HCT116 (cell line): ENCODE data around the gene SPRR2G. TPM values are rescaled to one million over a fixed set of nuclear protein-coding genes. Genes with fewer than 3 reads are reported as not detected.

Experiments used
- ATAC-seq: fragments of 200-7000 bp; cut with Tn5 transposase; 2 replicates; pipeline ENCODE4 v1.9.1; 2020; ENCODE audit warnings: mild to moderate bottlenecking, moderate library complexity
- BruUV-seq: library from RNA; stranded (reverse); fragments of 400-500 nt; replicated peaks from 2 replicates; lab custom pipeline; 2021; lab: Mats Ljungman, UMichigan
- CTCF ChIA-PET: fragments of 300-600 bp; sonication (Branson Sonifier 250); formaldehyde crosslinking; loops from one replicate; lab custom pipeline; 2021; ENCODE audit warnings: antibody characterized with exemption; lab: Charles Lee
- POLR2A ChIA-PET: fragments of 300-600, 350-600 bp; sonication (Branson Sonifier 250); formaldehyde crosslinking; loops from one replicate; lab custom pipeline; 2021; ENCODE audit warnings: antibody characterized with exemption; lab: Charles Lee
- RAD21 ChIA-PET, 2 experiments: fragments of 300-600 bp; sonication (Branson Sonifier 250); formaldehyde crosslinking; loops; one replicate each; lab custom pipeline; 2023; ENCODE audit warnings: low total read pairs in 2 of 2; ENCODE audit not compliant: uncharacterized antibody in 2 of 2, unreplicated experiment in 2 of 2, low non-redundant PET in 1 of 2; lab: Charles Lee
- DNase-seq: peaks from one replicate; pipeline ENCODE4 v3.0.0-alpha.2; 2010; ENCODE audit warnings: low read depth, low spot score
- H2AFZ ChIP-seq: fragments of 200-600 bp; shearing (Covaris generic), sonication (generic); 2 replicates; pipeline ENCODE4 v1.6.1; 2017; ENCODE audit warnings: low read depth, mixed run types, mixed read lengths, antibody characterized with exemption, low read length; ENCODE audit not compliant: poor library complexity, severe bottlenecking
- H3K27ac ChIP-seq: 2 replicates; pipeline ENCODE4 v1.5.1; 2012; ENCODE audit warnings: low read depth, low read length
- H3K27me3 ChIP-seq: fragments of 200-600 bp; sonication (generic); 2 replicates; pipeline ENCODE4 v1.6.1; 2016; ENCODE audit warnings: mixed run types, low read length, mixed read lengths; ENCODE audit not compliant: insufficient read depth
- H3K36me3 ChIP-seq, 2 experiments: fragments of 200-500 bp in 1 of 2; fragments of 200-600 bp in 1 of 2; sonication (Bioruptor generic) in 1 of 2; sonication (generic) in 1 of 2; 2 replicates each; pipeline versions ENCODE4 v1.5.1 to v1.6.1; 2014 to 2016; ENCODE audit warnings: low read length in 2 of 2, inconsistent platforms in 1 of 2, mixed read lengths in 1 of 2, mixed run types in 1 of 2; ENCODE audit not compliant: insufficient read depth in 2 of 2, control insufficient read depth in 1 of 2
- H3K4me1 ChIP-seq, 2 experiments: fragments of 200-600 bp in 1 of 2; sonication (generic) in 1 of 2; 2 replicates each; pipeline versions ENCODE4 v1.5.1 to v1.6.1; 2012 to 2017; ENCODE audit warnings: low read length in 2 of 2, inconsistent platforms in 1 of 2, mild to moderate bottlenecking in 1 of 2, mixed read lengths in 1 of 2, mixed run types in 1 of 2, moderate library complexity in 1 of 2; ENCODE audit not compliant: insufficient read depth in 2 of 2, control insufficient read depth in 1 of 2
- H3K4me2 ChIP-seq: fragments of 200-600 bp; sonication (generic); 2 replicates; pipeline ENCODE4 v1.6.1; 2017; ENCODE audit warnings: mixed run types, low read length, mixed read lengths
- H3K4me3 ChIP-seq, 2 experiments: fragments of 200-600 bp in 1 of 2; sonication (generic) in 1 of 2; replicated peaks in 1 of 2; 2 replicates each; pipeline ENCODE4 v1.5.1; 2011 to 2016; ENCODE audit warnings: low read length in 2 of 2, control low read depth in 1 of 2, low read depth in 1 of 2, mild to moderate bottlenecking in 1 of 2, mixed read lengths in 1 of 2, mixed run types in 1 of 2
- H3K79me2 ChIP-seq: fragments of 200-600 bp; sonication (generic); 2 replicates; pipeline ENCODE4 v1.6.1; 2017; ENCODE audit warnings: mild to moderate bottlenecking, mixed run types, low read length, moderate library complexity, mixed read lengths; ENCODE audit not compliant: insufficient read depth
- H3K9ac ChIP-seq: fragments of 200-600 bp; sonication (generic); 2 replicates; pipeline ENCODE4 v1.6.1; 2016; ENCODE audit warnings: low read length, mixed read lengths
- H3K9me2 ChIP-seq: fragments of 200-600 bp; sonication (generic), shearing (Covaris generic); 2 replicates; pipeline ENCODE4 v1.6.1; 2017; ENCODE audit warnings: mixed run types, mild to moderate bottlenecking, moderate library complexity; ENCODE audit not compliant: insufficient read depth
- H3K9me3 ChIP-seq, 2 experiments: fragments of 200-500 bp in 1 of 2; fragments of 200-600 bp in 1 of 2; sonication (Bioruptor generic) in 1 of 2; sonication (generic) in 1 of 2; 2 replicates each; pipeline ENCODE4 v1.6.1; 2014 to 2017; ENCODE audit warnings: low read length in 2 of 2, mixed read lengths in 2 of 2, inconsistent platforms in 1 of 2, low read depth in 1 of 2, mild to moderate bottlenecking in 1 of 2, mixed run types in 1 of 2, moderate library complexity in 1 of 2; ENCODE audit not compliant: control insufficient read depth in 1 of 2, insufficient read depth in 1 of 2
- H4K20me1 ChIP-seq: fragments of 200-600 bp; sonication (generic), shearing (Covaris generic); 2 replicates; pipeline ENCODE4 v1.6.1; 2017; ENCODE audit warnings: mixed run types, mild to moderate bottlenecking, moderate library complexity; ENCODE audit not compliant: insufficient read depth
- CBX3 ChIP-seq: IDR thresholded peaks from 2 replicates; pipeline ENCODE4 v1.6.1; 2012; ENCODE audit warnings: low read depth
- EGR1 ChIP-seq: IDR thresholded peaks from 2 replicates; pipeline ENCODE4 v1.6.1; 2012; ENCODE audit warnings: low read depth
- ELF1 ChIP-seq: IDR thresholded peaks from 2 replicates; pipeline ENCODE4 v1.6.1; 2012; ENCODE audit warnings: low read depth, borderline replicate concordance
- EZH2 ChIP-seq: fragments of 200-600 bp; sonication (generic); IDR thresholded peaks from 2 replicates; pipeline ENCODE4 v1.6.1; 2017; ENCODE audit warnings: antibody characterized with exemption, mixed run types
- EZH2phosphoT487 ChIP-seq: fragments of 200-600 bp; IDR thresholded peaks from 2 replicates; pipeline ENCODE4 v1.6.1; 2018; ENCODE audit warnings: antibody characterized with exemption, borderline replicate concordance
- FOSL1 ChIP-seq: IDR thresholded peaks from 2 replicates; pipeline ENCODE4 v1.6.1; 2012; ENCODE audit warnings: low read depth
- POLR2A ChIP-seq: IDR thresholded peaks from 2 replicates; pipeline ENCODE4 v1.7.0; 2011; ENCODE audit warnings: borderline replicate concordance; ENCODE audit not compliant: insufficient read depth, insufficient read length; ENCODE audit errors: extremely low read depth
- RAD21 ChIP-seq: IDR thresholded peaks from 2 replicates; pipeline ENCODE4 v1.6.1; 2012; ENCODE audit warnings: low read depth, mild to moderate bottlenecking
- SP1 ChIP-seq: IDR thresholded peaks from 2 replicates; pipeline ENCODE4 v1.6.1; 2012; ENCODE audit warnings: low read depth
- SRF ChIP-seq: IDR thresholded peaks from 2 replicates; pipeline ENCODE4 v1.6.1; 2012; ENCODE audit warnings: low read depth
- TCF7L2 ChIP-seq: IDR thresholded peaks from 2 replicates; pipeline ENCODE4 v1.7.0; 2011; ENCODE audit warnings: borderline replicate concordance, inconsistent platforms; ENCODE audit not compliant: insufficient read depth, insufficient read length; ENCODE audit errors: extremely low read depth
- intact Hi-C: fragments of 100-400 bp; cut with micrococcal nuclease; formaldehyde crosslinking; loops from 2 replicates; pipeline ENCODE4 v1.10.0; 2022
- total RNA-seq: library from RNA; stranded (reverse); gene quantifications from one replicate; pipeline ENCODE4 v1.2.1, GENCODE V29; 2021; ENCODE audit not compliant: unreplicated experiment
- TF ChIP-seq, protein P1 (sequence below), 3 experiments: fragments of 200-600 bp in 1 of 3; sonication (generic) in 1 of 3; IDR thresholded peaks in 2 of 3; conservative IDR thresholded peaks in 1 of 3; 2 replicates each; pipeline ENCODE4 v1.5.1; 2012 to 2017; ENCODE audit warnings: low read depth in 2 of 3, low read length in 2 of 3, antibody characterized with exemption in 1 of 3, borderline replicate concordance in 1 of 3, control low read depth in 1 of 3, mild to moderate bottlenecking in 1 of 3, mixed read lengths in 1 of 3, mixed run types in 1 of 3, moderate library complexity in 1 of 3; ENCODE audit not compliant: insufficient read depth in 1 of 3
- TF ChIP-seq, protein P2 (sequence below): IDR thresholded peaks from 2 replicates; pipeline ENCODE4 v1.6.1; 2012; ENCODE audit warnings: low read depth
- TF ChIP-seq, protein P3 (sequence below): IDR thresholded peaks from 2 replicates; pipeline ENCODE4 v1.6.1; 2012
- TF ChIP-seq, protein P4 (sequence below): IDR thresholded peaks from 2 replicates; pipeline ENCODE4 v1.6.1; 2011; ENCODE audit warnings: mild to moderate bottlenecking, low read length, moderate library complexity; ENCODE audit not compliant: insufficient replicate concordance; ENCODE audit errors: extremely low read depth
- TF ChIP-seq, protein P5 (sequence below): IDR thresholded peaks from 2 replicates; pipeline ENCODE4 v1.6.1; 2012

SPRR2G gene
- total RNA-seq, 1 experiment from 2014 or later: not detected

DNA sequence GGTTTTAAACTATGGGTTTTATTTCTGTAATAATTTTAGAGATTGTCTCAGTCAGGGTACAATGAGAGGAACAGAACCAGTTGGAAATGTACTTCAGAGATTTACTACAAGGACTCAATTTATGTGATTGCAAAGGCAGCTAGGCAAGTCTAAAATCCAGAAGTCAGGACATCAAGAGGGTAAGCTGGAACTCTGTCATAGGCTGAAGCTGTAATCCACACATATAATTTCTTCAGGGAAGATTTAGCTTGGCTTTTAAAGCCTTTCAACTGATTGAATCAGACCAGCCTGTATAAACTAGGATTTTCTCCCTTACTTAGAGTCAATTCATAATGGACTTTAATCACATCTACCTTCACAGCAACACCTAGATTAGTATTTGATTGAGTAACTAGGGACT, 28.2 kb upstream of the SPRR2G start:
- no peaks in the 10 kb centered on the region for H3K9me2 ChIP-seq
- ATAC-seq (no peak), DNase-seq (no peak)
- no peak overlapping the region for H2AFZ ChIP-seq
- no peak overlapping the region for H3K4me3 ChIP-seq
- no peak for TF ChIP-seq CBX3
- TF ChIP-seq EZH2: no peak
- TF ChIP-seq, protein P1, sequence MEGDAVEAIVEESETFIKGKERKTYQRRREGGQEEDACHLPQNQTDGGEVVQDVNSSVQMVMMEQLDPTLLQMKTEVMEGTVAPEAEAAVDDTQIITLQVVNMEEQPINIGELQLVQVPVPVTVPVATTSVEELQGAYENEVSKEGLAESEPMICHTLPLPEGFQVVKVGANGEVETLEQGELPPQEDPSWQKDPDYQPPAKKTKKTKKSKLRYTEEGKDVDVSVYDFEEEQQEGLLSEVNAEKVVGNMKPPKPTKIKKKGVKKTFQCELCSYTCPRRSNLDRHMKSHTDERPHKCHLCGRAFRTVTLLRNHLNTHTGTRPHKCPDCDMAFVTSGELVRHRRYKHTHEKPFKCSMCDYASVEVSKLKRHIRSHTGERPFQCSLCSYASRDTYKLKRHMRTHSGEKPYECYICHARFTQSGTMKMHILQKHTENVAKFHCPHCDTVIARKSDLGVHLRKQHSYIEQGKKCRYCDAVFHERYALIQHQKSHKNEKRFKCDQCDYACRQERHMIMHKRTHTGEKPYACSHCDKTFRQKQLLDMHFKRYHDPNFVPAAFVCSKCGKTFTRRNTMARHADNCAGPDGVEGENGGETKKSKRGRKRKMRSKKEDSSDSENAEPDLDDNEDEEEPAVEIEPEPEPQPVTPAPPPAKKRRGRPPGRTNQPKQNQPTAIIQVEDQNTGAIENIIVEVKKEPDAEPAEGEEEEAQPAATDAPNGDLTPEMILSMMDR (IDR thresholded peaks at IDR 0.05 in 2 of 3, conservative IDR thresholded peaks at IDR 0.05 in 1 of 3; ENCODE audit: borderline replicate concordance in 1 of 3, insufficient read depth in 1 of 3, low read depth in 2 of 3, low read length in 2 of 3): no peak
- TF ChIP-seq, protein P2, sequence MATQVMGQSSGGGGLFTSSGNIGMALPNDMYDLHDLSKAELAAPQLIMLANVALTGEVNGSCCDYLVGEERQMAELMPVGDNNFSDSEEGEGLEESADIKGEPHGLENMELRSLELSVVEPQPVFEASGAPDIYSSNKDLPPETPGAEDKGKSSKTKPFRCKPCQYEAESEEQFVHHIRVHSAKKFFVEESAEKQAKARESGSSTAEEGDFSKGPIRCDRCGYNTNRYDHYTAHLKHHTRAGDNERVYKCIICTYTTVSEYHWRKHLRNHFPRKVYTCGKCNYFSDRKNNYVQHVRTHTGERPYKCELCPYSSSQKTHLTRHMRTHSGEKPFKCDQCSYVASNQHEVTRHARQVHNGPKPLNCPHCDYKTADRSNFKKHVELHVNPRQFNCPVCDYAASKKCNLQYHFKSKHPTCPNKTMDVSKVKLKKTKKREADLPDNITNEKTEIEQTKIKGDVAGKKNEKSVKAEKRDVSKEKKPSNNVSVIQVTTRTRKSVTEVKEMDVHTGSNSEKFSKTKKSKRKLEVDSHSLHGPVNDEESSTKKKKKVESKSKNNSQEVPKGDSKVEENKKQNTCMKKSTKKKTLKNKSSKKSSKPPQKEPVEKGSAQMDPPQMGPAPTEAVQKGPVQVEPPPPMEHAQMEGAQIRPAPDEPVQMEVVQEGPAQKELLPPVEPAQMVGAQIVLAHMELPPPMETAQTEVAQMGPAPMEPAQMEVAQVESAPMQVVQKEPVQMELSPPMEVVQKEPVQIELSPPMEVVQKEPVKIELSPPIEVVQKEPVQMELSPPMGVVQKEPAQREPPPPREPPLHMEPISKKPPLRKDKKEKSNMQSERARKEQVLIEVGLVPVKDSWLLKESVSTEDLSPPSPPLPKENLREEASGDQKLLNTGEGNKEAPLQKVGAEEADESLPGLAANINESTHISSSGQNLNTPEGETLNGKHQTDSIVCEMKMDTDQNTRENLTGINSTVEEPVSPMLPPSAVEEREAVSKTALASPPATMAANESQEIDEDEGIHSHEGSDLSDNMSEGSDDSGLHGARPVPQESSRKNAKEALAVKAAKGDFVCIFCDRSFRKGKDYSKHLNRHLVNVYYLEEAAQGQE: no peak
- TF ChIP-seq SRF: no peak
- TF ChIP-seq FOSL1: no peak
- TF ChIP-seq, protein P3, sequence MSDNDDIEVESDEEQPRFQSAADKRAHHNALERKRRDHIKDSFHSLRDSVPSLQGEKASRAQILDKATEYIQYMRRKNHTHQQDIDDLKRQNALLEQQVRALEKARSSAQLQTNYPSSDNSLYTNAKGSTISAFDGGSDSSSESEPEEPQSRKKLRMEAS: no peak
- no peak for TF ChIP-seq POLR2A
- TF ChIP-seq, protein P4, sequence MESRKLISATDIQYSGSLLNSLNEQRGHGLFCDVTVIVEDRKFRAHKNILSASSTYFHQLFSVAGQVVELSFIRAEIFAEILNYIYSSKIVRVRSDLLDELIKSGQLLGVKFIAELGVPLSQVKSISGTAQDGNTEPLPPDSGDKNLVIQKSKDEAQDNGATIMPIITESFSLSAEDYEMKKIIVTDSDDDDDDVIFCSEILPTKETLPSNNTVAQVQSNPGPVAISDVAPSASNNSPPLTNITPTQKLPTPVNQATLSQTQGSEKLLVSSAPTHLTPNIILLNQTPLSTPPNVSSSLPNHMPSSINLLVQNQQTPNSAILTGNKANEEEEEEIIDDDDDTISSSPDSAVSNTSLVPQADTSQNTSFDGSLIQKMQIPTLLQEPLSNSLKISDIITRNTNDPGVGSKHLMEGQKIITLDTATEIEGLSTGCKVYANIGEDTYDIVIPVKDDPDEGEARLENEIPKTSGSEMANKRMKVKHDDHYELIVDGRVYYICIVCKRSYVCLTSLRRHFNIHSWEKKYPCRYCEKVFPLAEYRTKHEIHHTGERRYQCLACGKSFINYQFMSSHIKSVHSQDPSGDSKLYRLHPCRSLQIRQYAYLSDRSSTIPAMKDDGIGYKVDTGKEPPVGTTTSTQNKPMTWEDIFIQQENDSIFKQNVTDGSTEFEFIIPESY: no peak
- no peak for TF ChIP-seq SP1
- no peak for TF ChIP-seq TCF7L2
- TF ChIP-seq EGR1: no peak
- no peak for TF ChIP-seq ELF1
- TF ChIP-seq, protein P5, sequence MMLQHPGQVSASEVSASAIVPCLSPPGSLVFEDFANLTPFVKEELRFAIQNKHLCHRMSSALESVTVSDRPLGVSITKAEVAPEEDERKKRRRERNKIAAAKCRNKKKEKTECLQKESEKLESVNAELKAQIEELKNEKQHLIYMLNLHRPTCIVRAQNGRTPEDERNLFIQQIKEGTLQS: no peak
- no peak for TF ChIP-seq RAD21
- no peak for TF ChIP-seq EZH2phosphoT487
- ChIA-PET CTCF (interaction anchor here (1.1 kb wide), 2 partner anchors 9 to 41 kb away, joined by 3 read pairs; no protein-coding TSS in a partner anchor), POLR2A (no interaction called here), RAD21 (no interaction called here)
- no peaks in the 10 kb centered on the region for H3K9me3 ChIP-seq
- no peaks in the 10 kb centered on the region for H3K79me2 ChIP-seq
- no peaks in the 10 kb centered on the region for H3K36me3 ChIP-seq
- intact Hi-C loops: loop anchor here (1.0 kb wide), 1 partner anchor 10 kb away; no protein-coding TSS in a partner anchor
- H3K27ac ChIP-seq: no peak overlapping the region
- H3K4me2 ChIP-seq: no peak overlapping the region
- peaks cover 35% of the 10 kb centered on the region for H3K27me3 ChIP-seq
- no peaks in the 10 kb centered on the region for H4K20me1 ChIP-seq
- no peaks in the 10 kb centered on the region for H3K4me1 ChIP-seq
- BruUV-seq: no TSS peak
- no peak overlapping the region for H3K9ac ChIP-seq
